ENCODE measurements around the gene PRPS1L1. TPM values are rescaled to one million over a fixed set of nuclear protein-coding genes. Genes with fewer than 3 reads are reported as not detected.
A peak's percentile ranks its signal among the peaks of the same experiment; 100 is the strongest.

The PRPS1L1 gene
- total RNA-seq, 1 donor from 2014 or later = not detected

- peak overlapping the region; percentile 8 for H3K27ac Mint-ChIP-seq (ENCODE audit: unreplicated experiment)
- H3K4me3 Mint-ChIP-seq (ENCODE audit: unreplicated experiment) = no peak overlapping the region
- no peak for DNase-seq (ENCODE audit: low spot score)
- H3K27me3 Mint-ChIP-seq (ENCODE audit: low read depth) = no peaks in the 10 kb centered on the region
- TF ChIP-seq CTCF (IDR thresholded peaks at IDR 0.05) = no peak
- no peaks in the 10 kb centered on the region for H3K36me3 Mint-ChIP-seq (ENCODE audit: low read depth)
- H3K4me1 Mint-ChIP-seq (ENCODE audit: low read depth) = peaks cover 15% of the 10 kb centered on the region
- peaks cover 5% of the 10 kb centered on the region for H3K9me3 Mint-ChIP-seq (ENCODE audit: low read depth)
These were observed 9.1 kb downstream of the PRPS1L1 start for GRCh38 chr7:18018296-18019215.

DNA sequence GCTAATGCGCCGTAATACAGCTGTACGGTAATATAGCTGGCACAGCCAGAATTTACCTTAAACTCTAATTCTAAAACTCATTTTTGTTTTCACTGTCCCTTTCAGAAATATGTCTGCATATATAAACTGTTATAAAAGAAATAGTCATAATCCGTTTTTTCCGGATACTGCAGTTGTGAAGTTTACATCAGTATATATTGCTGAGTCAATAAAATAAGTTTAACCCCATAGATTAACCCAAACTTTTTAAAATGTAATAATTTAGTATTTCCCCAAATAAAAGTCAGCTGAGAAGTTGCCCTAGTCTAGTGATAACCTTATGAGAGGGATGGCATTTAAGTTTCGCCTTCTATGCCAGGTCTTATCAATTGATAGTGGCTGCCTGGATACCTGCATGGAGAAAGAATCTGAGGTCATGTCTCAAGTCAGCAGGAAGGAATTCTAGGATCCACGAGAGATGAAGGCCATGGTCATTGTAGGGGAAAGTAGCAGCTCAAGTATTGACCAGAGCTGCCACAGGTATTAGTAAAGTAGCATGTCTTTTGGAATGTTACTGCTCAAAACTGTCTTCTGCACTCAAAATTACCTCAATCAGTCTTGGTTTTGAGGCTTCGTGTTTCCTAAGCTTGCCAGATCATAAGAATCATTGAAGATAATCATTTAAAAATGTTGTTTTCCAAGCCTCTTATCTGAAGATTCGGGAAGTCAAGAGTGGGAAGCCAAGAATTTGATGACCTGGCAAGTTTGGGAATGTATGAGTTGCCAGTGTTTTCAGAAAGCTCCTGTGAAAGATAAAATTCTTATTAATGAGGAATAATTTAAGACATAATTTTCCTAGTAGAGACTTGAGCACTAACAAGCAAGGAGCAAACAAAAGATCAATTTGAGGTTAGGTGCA is 10.8 kb downstream of the PRPS1L1 start:
- peaks cover 16% of the 10 kb centered on the region for H3K4me1 Mint-ChIP-seq (ENCODE audit: low read depth)
- peaks cover 7% of the 10 kb centered on the region for H3K9me3 Mint-ChIP-seq (ENCODE audit: low read depth)
- no peak overlapping the region for H3K27ac Mint-ChIP-seq (ENCODE audit: unreplicated experiment)
- no peak for DNase-seq (ENCODE audit: low spot score)
- no peak overlapping the region for H3K4me3 Mint-ChIP-seq (ENCODE audit: unreplicated experiment)
- H3K27me3 Mint-ChIP-seq (ENCODE audit: low read depth) = no peaks in the 10 kb centered on the region
- H3K36me3 Mint-ChIP-seq (ENCODE audit: low read depth) = no peaks in the 10 kb centered on the region
- no peak for TF ChIP-seq CTCF (IDR thresholded peaks at IDR 0.05)

- TF ChIP-seq CTCF (IDR thresholded peaks at IDR 0.05) = no peak
- DNase-seq (ENCODE audit: low spot score) = no peak
- Mint-ChIP-seq H3K9me3 (ENCODE audit: low read depth) (peaks cover 9% of the 10 kb centered on the region), H3K27ac (ENCODE audit: unreplicated experiment) (no peak overlapping the region), H3K27me3 (ENCODE audit: low read depth) (no peaks in the 10 kb centered on the region), H3K4me3 (ENCODE audit: unreplicated experiment) (no peak overlapping the region), H3K36me3 (ENCODE audit: low read depth) (peaks cover 6% of the 10 kb centered on the region), H3K4me1 (ENCODE audit: low read depth) (peaks cover 7% of the 10 kb centered on the region)
These were observed 13.7 kb downstream of the PRPS1L1 start for GRCh38 chr7:18013936-18014335.

- no peak for DNase-seq (ENCODE audit: low spot score)
- peaks cover 7% of the 10 kb centered on the region for H3K9me3 Mint-ChIP-seq (ENCODE audit: low read depth)
- no peaks in the 10 kb centered on the region for H3K27me3 Mint-ChIP-seq (ENCODE audit: low read depth)
- peak overlapping the region; percentile 74 for H3K27ac Mint-ChIP-seq (ENCODE audit: unreplicated experiment)
- no peak overlapping the region for H3K4me3 Mint-ChIP-seq (ENCODE audit: unreplicated experiment)
- H3K4me1 Mint-ChIP-seq (ENCODE audit: low read depth) = peaks cover 20% of the 10 kb centered on the region
- no peak for TF ChIP-seq CTCF (IDR thresholded peaks at IDR 0.05)
- H3K36me3 Mint-ChIP-seq (ENCODE audit: low read depth) = no peaks in the 10 kb centered on the region
These were observed 23.3 kb downstream of the PRPS1L1 start for GRCh38 chr7:18004372-18004771.

Data from chondrocyte (in vitro differentiated cells).